GM21723 (cell line): ENCODE measurements around the gene TPRA1.
A peak's percentile ranks its signal among the peaks of the same experiment; 100 is the strongest.

Experiments
- ATAC-seq: cut with Tn5 transposase; IDR thresholded peaks from one replicate; pipeline ENCODE4 v1.9.1; 2021; ENCODE audit warnings: mild to moderate bottlenecking, moderate library complexity; ENCODE audit not compliant: unreplicated experiment

TPRA1 gene

DNA sequence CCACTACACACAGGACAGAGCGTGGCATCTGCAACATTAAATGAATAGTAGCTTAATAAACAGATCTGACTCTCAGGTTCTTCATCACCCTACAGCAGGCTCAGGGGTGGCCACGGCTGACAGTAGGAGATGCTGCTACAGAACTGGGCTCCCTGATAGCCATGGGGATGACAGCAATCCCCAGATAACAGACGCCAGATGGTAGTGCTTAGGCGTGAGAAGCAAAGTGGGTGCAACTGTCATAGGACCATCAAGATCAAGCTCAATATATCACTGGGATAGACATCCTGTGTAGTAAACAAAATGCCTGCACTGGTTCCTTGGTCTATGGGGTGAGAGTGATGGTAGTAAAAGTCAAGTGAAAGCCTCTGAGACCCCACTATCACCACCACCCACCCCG lies 2.6 kb upstream of the TPRA1 start:
- ATAC-seq = no peak

- peak; percentile 35 for ATAC-seq
These were observed 296 bp downstream of the TPRA1 start for GRCh38 chr3:127590282-127590592.

GRCh38 chr3:127589600-127590281 lies 792 bp downstream of the TPRA1 start:
- peak; percentile 3 for ATAC-seq

DNA sequence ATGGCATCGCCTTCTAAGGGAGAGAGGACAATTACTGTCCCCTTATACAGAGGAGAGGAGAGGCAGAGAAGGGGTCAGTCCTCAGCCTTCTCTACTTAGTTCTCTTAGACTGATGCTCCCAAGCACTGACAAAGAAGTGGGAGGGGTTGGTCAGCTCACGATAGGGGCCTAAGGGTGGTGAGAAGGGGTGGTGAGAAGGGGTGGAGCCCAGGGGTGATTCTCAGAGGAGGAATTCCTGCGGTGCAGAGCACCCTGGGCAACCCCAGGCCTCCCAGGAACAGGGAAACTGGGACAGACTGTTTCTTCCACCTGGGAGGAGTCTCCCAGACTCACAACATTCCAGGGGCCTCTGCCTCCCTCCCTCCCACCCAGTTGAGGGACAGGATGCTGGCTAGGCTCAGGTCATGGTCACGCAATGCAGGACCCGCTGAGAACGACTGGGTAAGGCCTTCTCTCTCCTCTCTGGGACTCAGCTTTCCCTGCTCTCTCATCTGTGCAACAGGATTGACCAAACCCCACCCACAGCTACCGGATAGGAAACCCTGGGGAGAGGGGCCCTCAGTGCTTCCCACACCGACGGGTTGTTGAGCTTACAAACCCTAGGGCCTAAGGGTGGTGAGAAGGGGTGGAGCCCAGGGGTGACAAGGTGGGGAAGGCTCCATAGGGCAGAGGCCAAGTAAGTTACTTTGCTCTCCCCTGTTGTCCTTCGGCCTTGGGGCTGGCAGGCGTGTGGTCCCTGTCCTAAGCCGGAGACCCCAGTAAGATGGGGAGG lies 1.5 kb downstream of the TPRA1 start:
- ATAC-seq = no peak

DNA sequence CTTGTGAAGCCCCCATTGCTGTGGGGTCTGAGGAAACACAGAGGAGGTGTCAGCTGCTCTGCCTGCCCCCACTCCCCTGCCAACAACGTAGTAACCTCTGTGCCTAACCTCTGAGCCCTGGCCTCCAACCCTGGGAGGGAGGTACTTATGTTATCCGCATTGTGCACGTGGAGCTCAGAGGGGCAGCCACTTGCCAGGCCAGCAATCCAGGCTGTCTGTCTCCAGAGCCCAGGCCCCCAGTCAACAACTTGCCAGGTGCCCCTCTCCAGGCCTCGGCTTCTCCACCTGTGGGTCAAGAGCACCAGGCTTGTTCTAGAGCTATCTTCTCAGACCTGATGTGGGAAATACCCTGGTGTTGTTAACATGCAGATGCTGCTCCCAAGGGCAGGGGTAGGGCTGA lies 2.7 kb downstream of the TPRA1 start:
- no peak for ATAC-seq

DNA sequence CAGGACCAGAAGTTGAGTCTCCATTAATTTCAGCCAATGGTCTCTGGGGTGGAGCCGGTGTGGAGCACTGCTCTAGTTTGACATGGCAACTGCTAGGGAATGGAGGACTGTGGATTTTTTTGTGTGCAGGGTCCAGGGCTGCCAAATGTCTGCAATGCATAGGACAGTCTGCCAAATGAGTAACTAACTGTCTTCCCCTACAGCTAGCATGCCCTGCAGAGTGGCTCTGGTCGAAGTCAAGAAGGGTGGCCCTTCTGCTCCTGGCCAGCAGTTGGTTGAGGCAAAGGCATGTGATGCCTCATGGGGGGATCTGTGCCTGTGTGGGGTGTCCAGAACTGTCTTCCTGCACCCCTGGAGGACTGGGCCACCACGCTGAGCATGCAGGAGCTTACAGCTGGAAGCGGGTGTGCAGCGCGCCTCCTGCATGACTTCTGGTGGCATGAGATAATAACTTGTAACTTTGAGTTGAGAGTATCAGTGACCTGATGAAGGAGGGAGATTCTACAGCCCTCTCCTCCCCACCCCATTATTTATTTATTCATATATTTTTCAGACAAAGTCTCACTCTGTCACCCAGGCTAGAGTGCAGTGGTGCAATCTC lies 4.6 kb downstream of the TPRA1 start:
- ATAC-seq = no peak

GRCh38 chr3:127585163-127585812 lies 5.2 kb downstream of the TPRA1 start:
- no peak for ATAC-seq

DNA sequence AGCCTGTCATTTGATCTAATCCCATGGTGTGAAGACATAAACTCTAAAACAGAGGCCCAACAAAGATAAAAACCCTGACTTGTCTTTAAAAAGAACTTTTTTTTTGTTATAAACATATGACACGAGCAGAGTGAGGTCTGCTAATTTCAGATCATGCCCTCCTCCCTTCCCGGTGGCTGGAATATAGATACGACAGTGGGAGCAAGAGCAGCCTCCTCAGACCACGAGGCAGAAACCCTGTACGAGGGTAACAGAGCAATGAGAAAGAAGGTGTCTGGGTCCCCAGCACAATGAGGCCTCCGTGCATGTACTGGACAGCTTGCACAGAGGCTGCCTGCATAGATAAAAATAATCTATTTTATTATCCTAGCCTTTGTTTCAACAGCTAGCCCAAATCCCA lies 5.8 kb downstream of the TPRA1 start:
- no peak for ATAC-seq

DNA sequence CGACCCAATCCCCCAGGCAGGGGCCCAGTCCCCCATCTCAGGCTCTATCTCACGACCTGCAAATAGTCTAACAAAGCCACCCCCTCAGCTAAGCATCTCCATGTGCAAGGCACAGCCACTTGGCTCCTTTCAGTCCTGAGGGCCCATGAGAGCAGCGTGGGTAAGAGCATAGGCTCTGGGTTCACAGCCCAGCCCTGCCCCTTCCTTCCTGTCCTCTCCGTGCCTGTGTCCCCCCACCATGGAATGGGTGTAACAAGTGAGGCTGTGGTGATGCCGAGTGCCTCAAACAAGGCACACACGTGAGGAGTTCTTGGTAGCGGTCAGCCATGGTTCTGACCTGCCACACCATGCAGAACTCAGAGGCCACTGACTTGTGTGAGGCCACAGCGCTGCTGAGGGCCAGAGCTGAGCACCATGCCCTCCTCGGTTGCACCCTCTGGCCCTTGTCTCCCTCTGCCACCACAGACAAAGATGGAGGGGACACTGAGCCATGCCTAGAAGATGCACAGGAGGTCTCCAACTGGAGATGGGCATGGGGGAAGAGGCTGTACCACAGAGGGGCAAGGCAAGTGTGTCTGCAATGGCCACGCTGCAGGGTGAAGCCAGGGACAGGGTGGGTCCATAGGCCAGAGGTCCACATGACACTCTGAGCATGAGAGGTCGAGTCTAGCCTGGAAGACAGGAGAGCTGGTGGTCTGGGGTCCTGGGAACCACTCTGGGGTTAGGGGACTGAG lies 10.0 kb downstream of the TPRA1 start:
- ATAC-seq = no peak

GRCh38 chr3:127578802-127579201 lies 11.7 kb downstream of the TPRA1 start:
- no peak for ATAC-seq

DNA sequence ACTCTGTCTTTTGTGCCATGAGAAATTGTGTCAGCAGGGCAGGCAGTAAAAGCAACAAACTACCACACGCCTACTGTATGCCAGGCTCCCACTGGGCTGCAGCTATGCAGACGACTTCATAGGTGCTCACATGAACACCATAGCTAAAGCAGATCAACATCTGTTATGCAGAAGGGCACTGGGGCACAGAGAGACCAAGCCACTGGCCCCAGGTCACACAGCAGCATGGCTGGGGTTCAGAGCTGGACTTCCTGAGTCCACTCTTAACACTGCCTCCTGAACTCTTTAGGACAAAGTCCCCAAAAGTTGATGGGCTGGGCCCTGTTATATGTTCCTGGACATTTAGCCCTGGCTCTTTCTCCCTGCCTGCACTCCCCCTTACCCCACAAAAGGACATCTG lies 12.4 kb downstream of the TPRA1 start:
- no peak for ATAC-seq

GRCh38 chr3:127577448-127577847 lies 13.1 kb downstream of the TPRA1 start:
- ATAC-seq = no peak

DNA sequence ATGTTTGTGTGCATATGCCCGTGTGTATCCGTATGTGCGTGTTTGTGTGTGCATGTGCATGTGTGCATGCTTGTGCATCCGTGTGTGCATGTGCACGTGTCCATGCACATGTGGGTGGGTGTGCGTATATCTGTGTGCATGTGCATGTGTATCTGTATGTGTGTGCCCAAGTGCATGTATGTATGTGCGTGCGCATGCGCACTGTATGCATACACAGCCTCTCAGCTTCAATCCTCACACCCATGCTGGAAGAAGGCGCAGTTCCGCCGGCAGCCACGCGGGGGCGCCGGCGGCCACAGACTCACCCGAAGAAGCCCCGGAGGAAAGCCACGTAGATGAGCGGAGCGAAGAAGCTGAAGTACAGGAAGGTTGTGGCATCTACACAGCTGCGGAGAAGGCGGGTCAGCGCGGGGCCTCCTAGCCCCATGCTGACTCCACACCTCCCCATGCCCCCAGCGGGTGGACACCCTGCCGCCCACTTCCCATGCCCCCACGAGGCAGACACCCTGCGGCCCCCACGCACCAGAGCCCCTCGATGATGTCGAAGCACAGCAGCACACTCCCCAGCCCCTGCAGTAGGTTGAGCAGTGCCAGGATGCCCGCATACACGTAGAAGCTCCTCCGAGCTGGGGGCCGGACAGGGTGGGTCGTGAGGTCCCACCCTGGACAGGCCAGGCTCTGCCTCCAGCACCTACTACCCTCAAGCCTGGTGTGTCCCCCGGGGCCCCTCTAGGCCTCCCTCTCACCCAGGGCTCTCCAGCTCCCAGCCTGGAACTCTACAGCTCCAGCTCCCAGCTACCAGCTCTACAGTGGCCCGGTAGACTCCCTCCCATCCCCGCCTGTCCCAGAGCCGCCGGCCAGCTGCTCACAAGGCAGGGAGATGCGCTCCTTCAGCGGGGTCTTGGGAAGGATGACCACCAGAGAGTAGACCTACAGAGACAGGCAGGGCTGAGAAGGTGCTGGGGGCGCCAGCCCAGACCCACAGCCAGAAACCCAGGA lies 15.4 kb downstream of the TPRA1 start:
- ATAC-seq = peak; percentile 80

DNA sequence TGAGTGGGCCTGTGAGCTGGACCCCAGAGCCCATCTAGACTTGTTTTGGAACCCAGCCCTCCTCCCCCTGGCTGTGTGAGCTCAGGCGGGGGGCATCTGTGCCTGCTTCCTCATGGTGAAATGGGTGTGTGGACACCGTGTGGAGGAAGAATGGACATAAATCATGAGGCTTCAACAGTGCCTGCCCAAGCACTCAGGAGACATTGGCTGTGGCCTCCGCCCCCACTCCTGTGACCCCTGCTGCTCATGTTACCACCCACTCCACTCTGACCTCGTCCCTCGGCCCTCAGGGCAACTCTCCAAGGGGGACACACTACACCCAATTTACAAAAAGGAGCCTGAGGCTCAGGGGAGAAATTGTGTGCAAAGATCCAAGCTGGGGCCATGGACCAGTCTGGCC lies 16.6 kb downstream of the TPRA1 start:
- no peak for ATAC-seq

DNA sequence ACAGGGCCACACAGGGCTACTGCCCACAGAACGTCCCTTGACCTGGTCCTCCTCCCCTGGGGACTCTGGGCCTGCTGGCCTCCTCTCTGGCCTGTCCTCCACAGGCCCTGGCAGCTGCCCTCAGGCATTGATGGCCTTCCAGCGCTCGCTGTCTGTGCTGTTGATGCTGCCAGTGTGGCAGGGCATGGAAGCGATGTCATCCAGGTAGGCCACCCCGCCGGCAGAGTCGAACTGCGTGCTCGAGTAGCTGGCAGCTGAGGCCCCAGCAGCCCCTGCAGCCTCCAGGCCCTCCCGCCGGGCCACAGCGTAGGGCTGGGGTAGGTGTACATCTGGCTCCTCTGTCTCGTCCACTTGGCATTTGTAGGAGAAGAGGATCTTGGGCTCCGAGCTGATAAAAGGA lies 17.1 kb downstream of the TPRA1 start:
- ATAC-seq = no peak

GRCh38 chr3:127572735-127573134 lies 17.8 kb downstream of the TPRA1 start:
- no peak for ATAC-seq

GRCh38 chr3:127572186-127572585 lies 18.3 kb downstream of the TPRA1 start:
- ATAC-seq = no peak

GRCh38 chr3:127570520-127570919 lies 20.0 kb downstream of the TPRA1 start:
- no peak for ATAC-seq

DNA sequence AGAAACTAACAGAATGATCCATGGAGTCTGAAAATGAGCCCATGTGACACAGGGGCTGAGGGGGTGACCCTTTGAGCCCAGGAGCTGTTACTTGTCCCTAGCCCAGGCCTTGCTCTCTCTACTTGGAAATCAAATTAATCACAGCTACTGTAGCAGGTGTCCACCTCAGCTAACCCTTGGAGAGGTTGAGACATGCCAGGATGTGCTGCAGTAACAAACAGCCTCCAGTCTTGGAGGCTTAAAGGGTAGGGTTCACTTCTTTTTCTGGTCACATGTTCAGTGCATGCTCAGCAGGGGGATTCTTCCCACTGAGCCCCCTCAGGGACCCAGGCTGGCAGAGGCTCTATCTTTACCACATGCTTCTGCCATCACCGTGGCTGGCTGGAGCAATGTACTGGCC lies 21.4 kb downstream of the TPRA1 start:
- no peak for ATAC-seq

DNA sequence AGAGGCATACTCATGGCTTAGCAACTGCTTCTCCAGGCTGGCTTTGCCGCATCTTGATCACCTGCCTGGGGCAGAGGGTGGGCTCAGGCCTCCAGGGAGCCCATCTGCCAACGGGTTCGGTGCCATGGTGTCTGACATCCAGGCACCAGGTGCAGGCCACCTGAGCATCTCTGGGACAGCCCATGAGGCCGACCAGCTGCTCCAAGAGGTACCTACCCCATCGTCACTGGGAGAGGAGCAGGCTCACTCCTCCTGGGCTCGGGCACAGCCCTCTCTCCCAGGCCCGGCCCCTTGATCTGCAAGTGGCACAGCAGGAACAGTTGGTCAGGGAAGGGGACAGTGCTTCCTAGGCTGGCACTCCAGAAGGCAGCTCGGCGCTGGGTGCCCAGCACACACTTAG lies 21.9 kb downstream of the TPRA1 start:
- no peak for ATAC-seq
